ENCODE measurements around the gene CASP12.

CASP12 gene

DNA sequence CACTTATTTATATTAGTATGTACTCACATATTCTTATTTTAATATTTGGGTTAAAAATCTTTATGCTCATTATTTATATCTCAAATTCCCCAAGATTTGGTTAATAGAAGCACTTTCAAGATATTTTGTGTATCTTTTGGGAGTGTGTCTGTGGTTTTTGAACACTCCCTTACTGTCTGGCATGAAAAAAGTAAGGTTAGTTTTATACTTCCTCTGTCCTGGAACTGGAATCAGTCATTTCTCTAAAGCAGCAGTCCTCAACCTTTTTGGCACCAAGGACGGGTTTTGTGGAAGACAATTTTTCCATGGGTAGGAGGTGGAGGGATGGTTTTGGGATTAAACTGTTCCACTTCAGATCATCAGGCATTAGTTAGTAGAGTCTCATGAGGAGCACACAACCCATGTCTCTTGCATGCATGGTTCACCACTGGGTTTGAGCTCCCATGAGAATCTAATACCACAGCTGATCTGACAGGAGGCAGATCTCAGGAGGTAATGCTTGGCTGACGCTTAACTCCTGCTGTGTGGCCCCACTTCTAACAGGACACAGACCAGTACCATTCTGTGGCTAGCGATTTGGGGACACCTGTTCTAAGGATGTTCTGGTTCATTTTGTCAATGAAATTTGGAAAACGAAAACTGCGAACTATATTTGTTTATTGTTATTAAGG lies 60.2 kb downstream of the CASP12 start:
- DNase-seq (ENCODE audit: low read depth in 2 of 2) = no peak

DNA sequence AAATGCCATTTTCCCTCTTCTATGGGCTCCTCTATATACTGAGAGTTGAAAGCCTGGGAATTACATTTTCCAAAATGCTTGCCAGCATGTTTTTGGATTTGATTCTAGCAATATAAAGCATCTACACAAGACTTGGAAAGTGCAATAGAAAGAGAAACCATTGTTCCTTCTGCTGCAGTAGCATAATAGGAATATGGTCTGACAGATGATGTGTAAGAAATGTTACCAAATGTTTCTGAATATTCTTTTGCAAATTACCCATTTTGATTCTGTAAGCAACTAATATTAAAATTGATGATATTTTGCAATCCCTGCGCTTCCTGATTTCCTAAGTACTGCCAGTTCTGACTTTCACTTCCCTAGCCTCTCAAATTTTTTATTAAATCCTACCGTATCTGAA lies 61.6 kb downstream of the CASP12 start:
- no peak for DNase-seq (ENCODE audit: low read depth in 2 of 2)
